Transverse colon (tissue), 4 donors: Measurements from ENCODE around the gene MOB2. TPM values are rescaled to one million over a fixed set of nuclear protein-coding genes. Genes with fewer than 3 reads are reported as not detected.
"Not testable (repeated sequence)": the region's sequence is repeated elsewhere in the genome, so short reads cannot be mapped to it uniquely, and the experiment has no call there.

Source experiments
- DNase-seq: peaks from one replicate; pipeline ENCODE4 v3.0.0-alpha.2; 2019
- H3K27ac ChIP-seq, 4 donors: fragments of 200-600 bp; sonication (generic); 2 replicates each; pipeline ENCODE4 v1.5.1; 2016 to 2018; ENCODE audit warnings: inconsistent platforms in 4 of 4
- H3K27me3 ChIP-seq: fragments of 200-600 bp; sonication (generic); 2 replicates; pipeline ENCODE4 v1.5.1; 2017; ENCODE audit warnings: inconsistent platforms
- H3K36me3 ChIP-seq, 4 donors: fragments of 200-600 bp; sonication (generic); 2 replicates each; pipeline ENCODE4 v1.5.1; 2017 to 2019; ENCODE audit warnings: inconsistent platforms in 4 of 4
- H3K4me1 ChIP-seq, 4 donors: fragments of 200-600 bp; sonication (generic); 2 replicates each; pipeline ENCODE4 v1.5.1; 2017 to 2020; ENCODE audit warnings: inconsistent platforms in 4 of 4
- H3K4me3 ChIP-seq, 4 donors: fragments of 200-600 bp; sonication (generic); 1 replicate in 1 of 4; 2 replicates in 3 of 4; pipeline versions ENCODE4 v1.5.1 to v1.6.1; 2017 to 2019; ENCODE audit warnings: inconsistent platforms in 4 of 4
- H3K9me3 ChIP-seq, 2 donors: fragments of 200-600 bp; sonication (generic); 2 replicates each; pipeline ENCODE4 v1.5.1; 2017 to 2019; ENCODE audit warnings: inconsistent platforms in 2 of 2
- CTCF ChIP-seq, 5 experiments: fragments of 200-600 bp in 3 of 5; fragments of 450-650 bp in 2 of 5; sonication (generic) in 3 of 5; IDR thresholded peaks; 1 replicate in 2 of 5; 2 replicates in 3 of 5; pipeline ENCODE4 v1.5.1; 2016 to 2017; ENCODE audit warnings: antibody characterized with exemption in 5 of 5, inconsistent platforms in 3 of 5, mild to moderate bottlenecking in 2 of 5, moderate library complexity in 1 of 5
- EP300 ChIP-seq: sonication (generic); formaldehyde crosslinking; IDR thresholded peaks from one replicate; pipeline ENCODE4 v1.6.1; 2017; ENCODE audit warnings: antibody characterized with exemption, low read depth
- POLR2A ChIP-seq: fragments of 450-650 bp; IDR thresholded peaks from one replicate; pipeline ENCODE4 v1.6.1; 2016; ENCODE audit warnings: antibody characterized with exemption, mild to moderate bottlenecking, moderate library complexity
- POLR2AphosphoS5 ChIP-seq, 3 donors: sonication (generic); formaldehyde crosslinking; IDR thresholded peaks; one replicate each; pipeline ENCODE4 v1.6.1; 2016; ENCODE audit warnings: antibody characterized with exemption in 3 of 3
- WGBS, 2 donors: methylation state at CpG; one replicate each; pipeline ENCODE4 v1.1.5; 2018; ENCODE audit warnings: low coverage in 1 of 2; 5-methylcytosine and 5-hydroxymethylcytosine counted together
- in situ Hi-C, 4 donors: fragments of 200-750 bp; cut with MboI; loops; one replicate each; pipeline versions ENCODE4 v1.15.0 to v1.15.1; 2017; ENCODE audit warnings: low sequenced_read_pairs in 3 of 4, low pct_ligation_motif_present in 1 of 4, low pct_unique_long_range_greater_than_20kb in 1 of 4
- intact Hi-C: fragments of 100-400 bp; cut with DNase I; formaldehyde crosslinking; loops from one replicate; pipeline ENCODE4 v1.15.1; 2023; ENCODE audit warnings: low total_unique reads
- total RNA-seq, 4 donors: library from RNA; depleted of rRNA; stranded (reverse); fragments of >200 nt; gene quantifications; one replicate each; pipeline ENCODE4 v1.1.0, GENCODE V29; 2016

Gene MOB2
- total RNA-seq, 4 donors from 2014 or later: 22.8 to 56.7 (median 42.4) TPM

- intact Hi-C loops: loop anchor here (10.0 kb wide), 1 partner anchor 209 kb away; the partner anchor contains the start of gene TOLLIP
- DNase-seq: no peak
- Histone ChIP-seq H3K27me3 (no peaks in the 10 kb centered on the region), H3K4me3 (no peak overlapping the region), H3K36me3 (no peaks in the 10 kb centered on the region), H3K9me3 (no peaks in the 10 kb centered on the region), H3K4me1 (peaks cover 9 to 42% (median 16%) of the 10 kb centered on the region in 4 donors), H3K27ac (no peak overlapping the region)
- TF ChIP-seq POLR2AphosphoS5 (IDR thresholded peaks at IDR 0.05): no peak
- TF ChIP-seq POLR2A: no peak
- TF ChIP-seq CTCF (IDR thresholded peaks at IDR 0.05): no peak
- in situ Hi-C loops: loop anchor here in 3 of 4 donors (25.0 kb wide), 3 partner anchors 226 to 626 kb away; partner anchors contain the start of gene MUC5B (in 2 of the 3)
- 71 to 88% methylated on average over 5 to 23 of the region's 23 CpGs for WGBS, 2 donors
Measured at GRCh38 chr11:1513326-1514296, 27.0 kb upstream of the MOB2 start.

GRCh38 chr11:1512531-1513258, 26.1 kb upstream of the MOB2 start:
- DNase-seq, H3K27me3 ChIP-seq, H3K36me3 ChIP-seq, H3K4me3 ChIP-seq, H3K27ac ChIP-seq, H3K9me3 ChIP-seq: not testable (repeated sequence)
- peaks cover 10 to 49% (median 18%) of the 10 kb centered on the region in 4 donors for H3K4me1 ChIP-seq
- WGBS, 2 donors: 85 to 94% methylated on average over 3 to 6 of the region's 9 CpGs
- in situ Hi-C loops: loop anchor here in 3 of 4 donors (25.0 kb wide), 3 partner anchors 225 to 625 kb away; partner anchors contain the start of gene MUC5B (in 2 of the 3)
- intact Hi-C loops: loop anchor here (10.0 kb wide), 1 partner anchor 208 kb away; the partner anchor contains the start of gene TOLLIP

- no peak for TF ChIP-seq POLR2AphosphoS5 (IDR thresholded peaks at IDR 0.05)
- TF ChIP-seq POLR2A: no peak
- no peak for TF ChIP-seq CTCF (IDR thresholded peaks at IDR 0.05)
- no peak for TF ChIP-seq EP300
- H3K27ac ChIP-seq: no peak overlapping the region
- H3K4me3 ChIP-seq: no peak overlapping the region
- DNase-seq: no peak
- WGBS, 2 donors: 76% methylated on average over 12 of the region's 12 CpGs; no CpG with 5 or more reads in 1 of the 2 donors
- H3K4me1 ChIP-seq: peaks cover 13 to 56% (median 23%) of the 10 kb centered on the region in 4 donors
- no peaks in the 10 kb centered on the region for H3K9me3 ChIP-seq
- no peaks in the 10 kb centered on the region for H3K27me3 ChIP-seq
- intact Hi-C loops: loop anchor here (10.0 kb wide), 1 partner anchor 207 kb away; the partner anchor contains the start of gene TOLLIP
- in situ Hi-C loops: loop anchor here in 3 of 4 donors (25.0 kb wide), 3 partner anchors 225 to 625 kb away; partner anchors contain the start of gene MUC5B (in 2 of the 3)
- no peaks in the 10 kb centered on the region for H3K36me3 ChIP-seq
Measured at GRCh38 chr11:1511937-1512496, 25.4 kb upstream of the MOB2 start.

GRCh38 chr11:1510928-1511327, 24.3 kb upstream of the MOB2 start:
- Histone ChIP-seq H3K4me1 (peaks cover 14 to 59% (median 25%) of the 10 kb centered on the region in 4 donors), H3K4me3 (no peak overlapping the region), H3K36me3 (no peaks in the 10 kb centered on the region), H3K27ac (no peak overlapping the region), H3K9me3 (no peaks in the 10 kb centered on the region), H3K27me3 (no peaks in the 10 kb centered on the region)
- intact Hi-C loops: loop anchor here (10.0 kb wide), 1 partner anchor 206 kb away; the partner anchor contains the start of gene TOLLIP
- 71% methylated on average over 11 of the region's 11 CpGs; no CpG with 5 or more reads in 1 of the 2 donors for WGBS, 2 donors
- no peak for DNase-seq
- in situ Hi-C loops: loop anchor here in 3 of 4 donors (25.0 kb wide), 3 partner anchors 224 to 624 kb away; partner anchors contain the start of gene MUC5B (in 2 of the 3)
- TF ChIP-seq POLR2A: no peak
- no peak for TF ChIP-seq EP300
- no peak for TF ChIP-seq POLR2AphosphoS5 (IDR thresholded peaks at IDR 0.05)
- TF ChIP-seq CTCF (IDR thresholded peaks at IDR 0.05): no peak

- in situ Hi-C loops: loop anchor here in 3 of 4 donors (25.0 kb wide), 3 partner anchors 223 to 623 kb away; partner anchors contain the start of gene MUC5B (in 2 of the 3)
- 97 to 100% methylated on average over 1 to 10 of the region's 18 CpGs for WGBS, 2 donors
Measured at GRCh38 chr11:1510351-1510750, 23.8 kb upstream of the MOB2 start.

More at GRCh38 chr11:1510351-1510750, 23.8 kb upstream of the MOB2 start:
- DNase-seq, H3K27me3 ChIP-seq, H3K27ac ChIP-seq, H3K36me3 ChIP-seq, H3K4me3 ChIP-seq, H3K9me3 ChIP-seq: not testable (repeated sequence)
- intact Hi-C loops: loop anchor here (10.0 kb wide), 1 partner anchor 206 kb away; the partner anchor contains the start of gene TOLLIP
- H3K4me1 ChIP-seq: peaks cover 12 to 53% (median 20%) of the 10 kb centered on the region in 4 donors
